ENCODE results near the gene NBEA.

Gene NBEA

DNA sequence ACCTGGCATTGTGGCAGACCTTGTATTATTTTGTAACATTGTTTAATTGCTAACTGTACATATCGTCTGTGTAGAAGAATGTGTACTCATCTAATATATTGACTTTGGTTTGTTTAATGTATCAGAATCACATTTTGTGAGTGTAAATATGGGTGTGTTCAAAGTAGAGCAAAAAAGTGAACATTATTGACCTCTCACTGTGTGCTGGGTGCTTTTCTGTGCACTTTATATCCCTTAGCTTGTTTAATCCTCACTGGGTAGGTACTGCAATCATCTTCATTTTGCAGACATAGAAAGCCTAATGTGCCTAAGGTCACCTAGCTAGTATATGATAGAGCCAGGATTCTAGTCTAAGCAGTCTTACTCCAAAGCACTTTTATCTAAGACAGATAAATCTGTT is 289.4 kb downstream of the NBEA start:
- no peak for TF ChIP-seq JUND (IDR thresholded peaks at IDR 0.05; ENCODE audit: low read depth)
- in situ Hi-C loops (cut with HindIII; ENCODE audit: low pct_unique_long_range_greater_than_20kb, low sequenced_read_pairs) = no loop called here
- no peak for DNase-seq (ENCODE audit: low read depth in 1 of 2, low spot score in 1 of 2)

DNA sequence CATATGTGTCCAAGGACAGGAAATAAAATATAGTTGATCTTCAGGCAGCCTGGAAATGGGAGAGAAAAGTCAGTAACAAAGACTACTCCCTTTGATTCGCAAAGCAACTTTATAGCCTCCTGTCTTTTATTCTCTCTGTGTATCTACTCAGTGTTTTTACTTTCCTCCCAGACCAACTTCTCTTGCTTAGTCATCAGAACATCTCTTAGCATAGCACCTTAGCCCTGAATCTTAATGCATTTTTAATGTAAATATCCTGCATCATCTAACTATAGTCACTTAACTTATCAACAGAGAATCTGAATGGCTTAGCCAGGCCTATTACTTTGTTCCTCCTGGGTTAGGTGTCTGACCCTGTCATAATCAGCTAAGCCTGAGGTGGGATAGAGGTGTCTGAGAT is 296.2 kb downstream of the NBEA start:
- no peak for DNase-seq (ENCODE audit: low read depth in 1 of 2, low spot score in 1 of 2)
- no peak for TF ChIP-seq JUND (IDR thresholded peaks at IDR 0.05; ENCODE audit: low read depth)
- in situ Hi-C loops (cut with HindIII; ENCODE audit: low pct_unique_long_range_greater_than_20kb, low sequenced_read_pairs) = no loop called here

DNA sequence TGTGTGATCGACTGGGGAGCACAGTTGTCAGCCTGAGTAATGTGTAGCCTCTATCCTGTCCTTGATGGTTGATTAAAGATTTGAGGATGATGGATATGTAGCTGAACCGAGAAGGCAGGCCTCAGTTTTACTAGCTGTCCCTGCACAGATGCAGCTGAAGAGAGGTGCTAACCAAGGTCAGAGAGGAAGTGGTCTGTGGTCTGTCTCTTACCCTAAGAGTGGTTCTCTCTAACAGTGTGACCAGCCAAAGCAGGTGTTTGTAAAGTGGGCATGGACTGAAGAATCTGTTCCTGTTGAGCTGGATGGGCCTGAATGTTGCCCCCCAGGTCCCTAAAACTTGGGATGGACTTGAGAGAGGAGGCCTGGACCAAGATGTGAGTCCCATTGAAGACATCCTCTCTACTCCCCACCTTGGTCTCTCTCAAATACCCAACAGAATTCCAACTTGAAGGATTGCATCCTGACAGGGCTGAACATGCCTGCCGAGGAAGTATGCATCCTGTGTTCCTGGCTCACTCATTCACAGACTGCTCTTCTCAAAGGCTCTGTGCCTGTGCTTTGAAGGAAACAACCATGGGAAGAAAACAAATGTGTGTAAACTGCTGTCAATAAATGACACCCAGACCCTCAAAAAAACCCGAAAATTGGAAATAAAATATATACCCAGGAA is 310.6 kb downstream of the NBEA start:
- no peak for DNase-seq (ENCODE audit: low read depth in 1 of 2, low spot score in 1 of 2)
- in situ Hi-C loops (cut with HindIII; ENCODE audit: low pct_unique_long_range_greater_than_20kb, low sequenced_read_pairs) = no loop called here

DNA sequence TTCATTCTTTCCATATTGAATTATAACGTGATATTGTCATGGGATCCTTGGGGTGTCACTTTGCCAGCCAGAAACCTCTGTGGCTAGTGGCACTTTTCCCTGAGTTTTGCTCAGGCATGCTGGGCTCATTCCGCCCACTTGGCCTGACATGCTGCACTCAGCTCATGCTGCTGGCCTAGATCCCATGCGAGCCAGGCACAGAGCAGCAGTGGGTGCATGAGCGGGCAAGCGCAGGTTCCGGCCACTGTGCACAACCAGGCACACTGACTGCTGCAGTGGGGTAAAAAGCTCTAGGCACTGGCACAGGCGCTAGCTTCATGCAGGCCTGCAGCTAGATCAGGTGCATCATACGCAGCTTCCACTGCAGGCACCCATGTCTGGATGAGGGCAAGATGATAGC is 313.2 kb downstream of the NBEA start:
- in situ Hi-C loops (cut with HindIII; ENCODE audit: low pct_unique_long_range_greater_than_20kb, low sequenced_read_pairs) = no loop called here
- TF ChIP-seq JUND (IDR thresholded peaks at IDR 0.05; ENCODE audit: low read depth) = no peak
- no peak for DNase-seq (ENCODE audit: low read depth in 1 of 2, low spot score in 1 of 2)

More for the DNA sequence above, 310.6 kb downstream of the NBEA start:
- no peak for TF ChIP-seq JUND (IDR thresholded peaks at IDR 0.05; ENCODE audit: low read depth)

DNA sequence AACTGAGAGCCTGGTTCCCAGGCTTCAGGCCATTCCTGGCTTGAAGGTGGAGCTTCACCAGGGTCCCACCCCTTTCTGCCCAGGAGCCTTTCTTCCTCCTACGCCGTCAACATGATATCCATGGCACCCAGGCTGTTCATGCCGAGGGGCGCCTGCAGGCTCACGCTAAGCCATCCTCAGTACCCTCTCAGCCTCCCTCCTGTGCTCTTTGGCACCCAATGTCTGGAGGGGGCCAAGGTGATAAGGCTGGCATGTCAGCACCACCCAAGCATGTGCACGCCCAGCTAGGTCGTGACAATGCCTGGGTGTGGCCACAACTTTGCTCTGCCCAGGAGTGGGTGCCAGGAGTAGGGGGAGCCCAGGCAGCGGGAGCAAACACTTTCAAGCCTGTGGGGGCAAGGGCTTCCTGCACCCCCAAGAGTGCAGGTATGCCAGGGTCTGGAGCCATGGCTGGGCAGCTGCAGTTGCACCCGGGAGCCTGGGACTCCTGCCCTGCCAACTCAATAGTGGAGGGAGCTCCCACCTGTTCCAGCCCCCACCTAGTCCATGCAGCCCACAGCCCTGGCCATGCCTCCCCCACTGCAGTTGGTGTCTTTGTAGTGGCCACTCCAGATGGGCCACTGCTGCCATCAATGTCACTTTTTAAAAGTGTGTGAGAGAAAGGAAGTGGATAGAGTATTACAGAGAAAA is 314.5 kb downstream of the NBEA start:
- no peak for TF ChIP-seq JUND (IDR thresholded peaks at IDR 0.05; ENCODE audit: low read depth)
- DNase-seq (ENCODE audit: low read depth in 1 of 2, low spot score in 1 of 2) = no peak
- in situ Hi-C loops (cut with HindIII; ENCODE audit: low pct_unique_long_range_greater_than_20kb, low sequenced_read_pairs) = no loop called here

DNA sequence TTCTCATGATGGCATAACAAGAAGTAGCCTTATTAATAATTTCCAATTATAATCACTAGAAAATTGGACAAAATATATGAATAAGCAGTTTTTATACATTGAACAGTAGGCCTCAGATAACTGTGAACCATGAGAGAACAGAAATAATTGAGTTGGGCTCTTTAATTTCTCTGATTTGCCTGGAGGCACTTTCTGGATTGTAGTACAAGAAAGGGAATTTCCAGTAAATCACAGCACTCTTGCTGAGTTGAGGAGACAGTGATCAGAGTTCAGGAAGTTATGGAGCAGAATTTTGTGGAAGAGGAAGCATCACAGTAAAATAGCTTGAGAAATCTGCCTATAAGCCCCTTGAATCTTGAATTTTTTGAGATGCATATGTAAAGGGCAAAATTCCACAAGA is 318.2 kb downstream of the NBEA start:
- DNase-seq (ENCODE audit: low read depth in 1 of 2, low spot score in 1 of 2) = no peak
- in situ Hi-C loops (cut with HindIII; ENCODE audit: low pct_unique_long_range_greater_than_20kb, low sequenced_read_pairs) = no loop called here
- TF ChIP-seq JUND (IDR thresholded peaks at IDR 0.05; ENCODE audit: low read depth) = no peak

DNA sequence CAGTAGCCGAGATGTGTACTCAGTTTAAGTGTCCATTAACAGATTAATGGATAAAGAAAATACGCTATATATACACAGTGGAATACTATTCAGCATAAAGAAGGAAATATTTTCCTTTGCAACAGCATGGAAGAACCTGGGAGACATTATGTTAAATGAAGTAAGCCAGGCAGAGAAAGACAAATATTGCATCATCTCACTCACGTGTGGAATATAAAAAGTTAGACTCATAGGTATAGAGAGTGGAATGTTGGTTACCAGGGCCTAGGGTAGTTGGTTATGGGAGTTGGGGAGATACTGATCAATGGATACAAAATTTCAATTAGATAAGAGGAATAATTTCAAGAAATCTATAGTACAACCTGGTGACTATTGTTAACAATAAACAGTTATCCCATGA is 324.3 kb downstream of the NBEA start:
- no peak for DNase-seq (ENCODE audit: low read depth in 1 of 2, low spot score in 1 of 2)
- TF ChIP-seq JUND (IDR thresholded peaks at IDR 0.05; ENCODE audit: low read depth) = no peak
- in situ Hi-C loops (cut with HindIII; ENCODE audit: low pct_unique_long_range_greater_than_20kb, low sequenced_read_pairs) = no loop called here

DNA sequence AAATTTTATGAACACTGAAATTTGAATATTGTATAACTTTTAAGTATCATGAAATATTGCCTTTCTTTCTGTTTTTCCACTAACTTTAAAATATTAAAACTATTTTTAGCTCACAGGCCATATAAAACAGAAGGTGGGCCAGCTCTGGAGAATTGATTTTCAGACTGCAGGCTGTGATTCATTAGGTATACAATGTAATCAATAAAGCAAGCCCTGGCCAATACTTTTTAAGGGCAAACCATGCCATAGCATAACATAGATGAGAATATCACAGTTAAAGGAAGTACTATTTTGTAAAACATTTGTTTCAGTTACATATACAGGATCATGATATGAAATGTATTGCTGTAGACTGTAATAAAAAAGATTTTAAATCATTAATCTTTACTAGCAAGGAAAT is 336.8 kb downstream of the NBEA start:
- no peak for DNase-seq (ENCODE audit: low read depth in 1 of 2, low spot score in 1 of 2)
- TF ChIP-seq JUND (IDR thresholded peaks at IDR 0.05; ENCODE audit: low read depth) = no peak
- in situ Hi-C loops (cut with HindIII; ENCODE audit: low pct_unique_long_range_greater_than_20kb, low sequenced_read_pairs) = no loop called here

DNA sequence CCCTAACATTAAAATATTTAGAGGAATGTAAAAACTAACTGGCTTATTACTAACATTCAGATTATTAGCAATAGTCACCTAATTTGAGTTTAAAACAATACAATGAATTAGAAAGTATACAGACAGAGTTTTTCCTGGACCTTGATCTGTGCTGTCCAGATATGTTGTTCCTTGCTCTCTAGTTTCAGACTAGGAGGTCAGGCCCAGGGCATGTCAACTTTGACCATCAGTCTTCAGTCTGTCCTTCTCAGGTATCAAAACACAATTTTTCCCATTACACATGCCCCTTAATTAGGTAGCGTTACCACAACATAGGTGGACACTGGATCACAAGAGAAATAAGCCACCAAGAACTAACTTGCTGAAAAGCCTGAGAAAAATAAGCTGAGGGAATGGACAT is 337.4 kb downstream of the NBEA start:
- TF ChIP-seq JUND (IDR thresholded peaks at IDR 0.05; ENCODE audit: low read depth) = no peak
- in situ Hi-C loops (cut with HindIII; ENCODE audit: low pct_unique_long_range_greater_than_20kb, low sequenced_read_pairs) = no loop called here
- no peak for DNase-seq (ENCODE audit: low read depth in 1 of 2, low spot score in 1 of 2)

DNA sequence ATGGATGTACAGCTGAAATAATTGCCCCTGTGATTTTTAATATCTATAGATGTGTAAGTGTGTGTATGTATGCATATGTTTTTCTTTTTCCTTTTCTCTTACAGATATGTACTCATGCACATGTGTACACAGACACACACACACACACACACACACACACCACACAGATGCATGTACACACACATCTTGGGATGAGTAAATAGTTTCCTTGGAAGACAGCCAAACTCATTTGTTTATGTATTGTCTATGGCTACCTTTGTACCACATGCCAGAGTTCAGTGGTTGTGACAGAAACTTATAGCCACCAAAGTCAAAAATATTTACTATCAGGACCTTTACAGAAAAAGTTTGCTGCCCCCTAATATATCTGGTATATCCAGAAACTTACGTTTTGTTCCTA is 341.8 kb downstream of the NBEA start:
- in situ Hi-C loops (cut with HindIII; ENCODE audit: low pct_unique_long_range_greater_than_20kb, low sequenced_read_pairs) = no loop called here
- DNase-seq (ENCODE audit: low read depth in 1 of 2, low spot score in 1 of 2) = peak in 1 of 2 experiments; percentile 42
- TF ChIP-seq JUND (IDR thresholded peaks at IDR 0.05; ENCODE audit: low read depth) = no peak

DNA sequence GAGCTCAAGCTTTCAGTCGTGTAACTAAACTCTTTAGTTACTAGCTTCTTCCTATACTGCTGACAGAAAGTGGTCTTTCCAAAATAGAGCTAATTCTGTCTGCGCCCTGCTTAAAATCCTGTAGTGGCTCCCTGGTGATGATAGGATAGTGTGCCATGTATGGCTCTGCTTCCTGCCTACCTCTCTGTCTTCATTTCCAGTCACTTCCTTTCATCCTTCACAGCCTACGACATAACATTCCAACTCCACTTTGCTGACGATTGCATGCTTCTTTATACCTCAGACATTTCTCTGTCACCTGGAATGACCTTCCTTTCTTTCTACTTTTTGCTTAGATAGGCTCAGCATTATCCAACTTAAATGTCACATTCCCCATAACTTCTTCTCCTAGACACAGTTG is 343.6 kb downstream of the NBEA start:
- no peak for DNase-seq (ENCODE audit: low read depth in 1 of 2, low spot score in 1 of 2)
- no peak for TF ChIP-seq JUND (IDR thresholded peaks at IDR 0.05; ENCODE audit: low read depth)
- in situ Hi-C loops (cut with HindIII; ENCODE audit: low pct_unique_long_range_greater_than_20kb, low sequenced_read_pairs) = no loop called here

DNA sequence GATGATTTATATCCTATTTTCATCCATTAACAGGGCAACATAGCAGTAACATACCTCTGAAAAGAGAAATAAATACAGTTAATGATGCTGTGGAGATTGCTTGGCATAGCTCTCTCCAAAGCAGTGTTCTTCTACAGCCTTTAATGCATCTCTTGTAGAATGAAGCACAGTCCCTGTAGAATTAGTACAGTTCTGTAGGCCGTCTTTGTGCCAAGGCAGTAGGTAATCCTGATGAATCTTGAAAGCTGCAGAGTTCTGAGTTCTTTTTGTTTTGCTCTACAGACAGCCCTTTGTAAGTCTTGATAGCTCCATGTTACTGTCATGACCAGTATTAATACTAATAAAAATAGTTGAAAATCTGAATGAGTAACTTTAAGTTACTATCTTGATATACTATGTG is 350.3 kb downstream of the NBEA start:
- in situ Hi-C loops (cut with HindIII; ENCODE audit: low pct_unique_long_range_greater_than_20kb, low sequenced_read_pairs) = no loop called here
- TF ChIP-seq JUND (IDR thresholded peaks at IDR 0.05; ENCODE audit: low read depth) = no peak

DNA sequence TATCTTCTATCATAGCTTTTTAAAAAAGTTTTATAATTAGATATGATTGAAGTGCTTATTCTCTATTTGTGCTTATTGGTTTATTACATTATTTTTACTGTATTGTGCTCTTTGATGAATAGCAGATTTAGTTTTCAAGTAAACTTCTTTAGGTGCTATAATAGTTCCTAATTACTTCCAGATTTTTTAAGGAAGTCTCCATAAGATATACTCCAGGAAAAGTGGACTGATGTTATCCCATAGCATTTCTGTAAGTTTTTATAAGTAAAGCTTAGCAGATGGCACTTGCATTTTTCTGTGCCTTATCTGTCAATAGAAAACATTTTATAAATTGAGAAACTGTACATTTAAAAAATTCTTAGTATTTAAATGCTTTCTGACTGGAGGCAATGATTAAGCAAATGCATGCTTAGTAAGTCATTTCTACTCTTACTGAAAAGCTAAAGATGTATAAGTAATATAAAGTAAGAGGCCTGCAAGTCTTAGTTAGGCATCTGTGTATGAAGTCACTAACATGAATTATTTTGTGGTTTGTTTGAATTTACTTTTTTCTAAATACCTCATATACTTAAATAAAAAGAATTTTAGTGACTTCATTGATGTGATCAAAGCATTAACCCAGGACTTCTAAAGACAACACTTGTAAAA is 351.6 kb downstream of the NBEA start:
- no peak for TF ChIP-seq JUND (IDR thresholded peaks at IDR 0.05; ENCODE audit: low read depth)
- in situ Hi-C loops (cut with HindIII; ENCODE audit: low pct_unique_long_range_greater_than_20kb, low sequenced_read_pairs) = no loop called here
- DNase-seq (ENCODE audit: low read depth in 1 of 2, low spot score in 1 of 2) = no peak

More for the DNA sequence above, 350.3 kb downstream of the NBEA start:
- no peak for DNase-seq (ENCODE audit: low read depth in 1 of 2, low spot score in 1 of 2)
